HG03469 (cell line): ENCODE measurements around the gene CXCL5.
"Not testable (repeated sequence)": the region's sequence is repeated elsewhere in the genome, so short reads cannot be mapped to it uniquely, and the experiment has no call there.

Experiments
- ATAC-seq: cut with Tn5 transposase; IDR thresholded peaks from one replicate; pipeline ENCODE4 v1.9.1; 2021; ENCODE audit warnings: mild to moderate bottlenecking, moderate library complexity, moderate number of reproducible peaks; ENCODE audit not compliant: unreplicated experiment

CXCL5 gene

GRCh38 chr4:73974352-73974751 is 24.1 kb downstream of the CXCL5 start:
- ATAC-seq = no peak

GRCh38 chr4:73970945-73971344 is 27.5 kb downstream of the CXCL5 start:
- ATAC-seq = no peak

GRCh38 chr4:73970011-73970410 is 28.5 kb downstream of the CXCL5 start:
- no peak for ATAC-seq

- ATAC-seq = no peak
Measured at GRCh38 chr4:73967866-73968265, 30.6 kb downstream of the CXCL5 start.

GRCh38 chr4:73964862-73965611 is 33.4 kb downstream of the CXCL5 start:
- no peak for ATAC-seq

- no peak for ATAC-seq
Measured at GRCh38 chr4:73962724-73963123, 35.8 kb downstream of the CXCL5 start.

GRCh38 chr4:73959041-73959440 is 39.4 kb downstream of the CXCL5 start:
- ATAC-seq = not testable (repeated sequence)

- ATAC-seq = no peak
Measured at GRCh38 chr4:73952352-73952751, 46.1 kb downstream of the CXCL5 start.

GRCh38 chr4:73950376-73950920 is 48.0 kb downstream of the CXCL5 start:
- ATAC-seq = not testable (repeated sequence)

GRCh38 chr4:73948990-73949706 is 49.3 kb downstream of the CXCL5 start:
- no peak for ATAC-seq

- no peak for ATAC-seq
Measured at GRCh38 chr4:73948291-73948690, 50.2 kb downstream of the CXCL5 start.

- ATAC-seq = no peak
Measured at GRCh38 chr4:73947239-73947985, 51.1 kb downstream of the CXCL5 start.

GRCh38 chr4:73945674-73946449 is 52.6 kb downstream of the CXCL5 start:
- ATAC-seq = no peak
